ENCODE measurements around the gene C1orf232.

Gene C1orf232

DNA sequence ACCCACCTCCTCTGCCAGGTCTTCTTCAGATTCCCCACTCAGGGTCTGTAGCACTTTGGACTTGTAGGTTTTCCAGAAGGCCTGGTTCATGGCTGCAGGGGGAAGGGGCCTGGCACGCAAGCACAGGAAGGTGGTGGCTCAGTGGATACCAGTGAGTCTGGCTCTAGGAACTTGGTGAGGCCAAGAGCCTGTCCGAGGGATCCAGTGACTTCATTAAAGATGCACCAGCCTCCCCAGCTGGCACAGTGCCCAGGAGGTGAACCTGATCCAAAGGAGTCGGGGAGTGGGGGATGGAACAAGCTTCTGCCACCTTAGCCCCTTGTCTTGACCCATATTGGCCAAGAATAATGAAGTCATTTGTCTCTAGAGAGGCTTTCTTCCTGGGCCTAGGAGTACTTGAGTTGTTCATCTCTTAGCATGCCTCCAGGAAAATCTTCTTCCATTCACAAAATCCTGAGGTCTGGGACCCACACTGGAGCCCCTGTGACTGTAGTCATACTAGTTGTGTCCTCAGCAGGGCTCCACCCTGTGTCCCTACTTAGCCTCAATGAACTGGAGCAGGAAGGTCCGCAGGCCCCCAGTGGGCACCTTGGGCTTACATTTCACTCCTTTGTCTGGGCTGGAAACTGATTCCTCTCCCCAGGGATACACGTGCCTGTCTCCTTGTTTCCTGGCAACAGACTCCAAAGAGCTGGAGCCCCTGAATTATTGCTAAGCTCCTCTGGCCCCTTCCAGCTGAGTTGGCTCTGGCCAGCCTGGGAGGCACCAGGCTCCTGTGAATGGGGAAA is at the start of gene C1orf232:
TSS of gene C1orf232 (minus strand) at position 554 of the 788 bp plus-strand sequence. CDS start at position 90, 464 bp downstream.
- FAIRE-seq, result no peak

DNA sequence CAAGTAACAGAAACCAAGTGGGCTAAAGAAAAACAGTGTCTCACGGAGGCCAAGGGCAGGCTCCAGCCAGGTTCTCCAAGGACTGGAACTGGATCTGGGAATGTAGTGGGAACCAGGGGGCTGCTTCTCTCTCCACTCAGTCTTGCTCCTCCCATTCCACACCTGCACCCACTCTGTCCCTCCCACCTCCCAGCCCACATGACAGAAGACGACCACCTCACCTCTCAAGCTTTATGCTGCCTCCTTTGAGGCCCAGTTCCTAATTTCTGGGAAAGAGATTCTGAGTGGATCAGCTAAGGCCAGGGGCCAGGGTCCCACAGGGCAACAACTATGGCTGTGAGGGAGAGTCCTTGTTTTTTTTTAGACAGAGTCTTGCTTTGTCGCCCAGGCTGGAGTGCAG is 46.5 kb upstream of the C1orf232 start:
- FAIRE-seq, result no peak

DNA sequence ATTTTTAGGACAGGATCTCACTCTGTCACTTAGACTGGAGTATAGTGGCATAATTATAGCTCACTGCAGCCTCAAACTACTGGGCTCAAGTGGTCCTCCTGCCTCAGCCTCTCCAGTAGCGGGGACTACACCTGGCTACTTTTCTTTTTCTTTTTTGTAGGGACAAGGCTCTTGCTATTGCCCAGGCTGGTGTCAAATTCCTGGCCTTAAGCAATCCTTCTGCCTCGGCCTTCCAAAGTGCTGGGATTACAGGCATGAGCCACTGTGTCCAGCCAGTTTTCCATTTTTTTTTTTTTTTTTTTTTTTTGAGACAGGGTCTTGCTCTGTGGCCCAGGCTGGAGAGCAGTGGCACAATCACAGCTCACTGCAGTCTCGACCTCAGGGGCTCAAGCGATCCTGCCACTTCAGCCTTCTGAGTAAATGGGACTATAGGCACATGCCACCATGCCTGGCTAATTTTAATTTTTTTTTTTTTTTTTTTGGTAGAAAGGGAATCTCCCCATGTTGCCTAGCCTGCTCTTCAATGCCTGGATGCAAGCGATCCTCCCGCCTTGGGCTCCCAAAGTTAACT is 44.7 kb upstream of the C1orf232 start:
- no peak for FAIRE-seq

DNA sequence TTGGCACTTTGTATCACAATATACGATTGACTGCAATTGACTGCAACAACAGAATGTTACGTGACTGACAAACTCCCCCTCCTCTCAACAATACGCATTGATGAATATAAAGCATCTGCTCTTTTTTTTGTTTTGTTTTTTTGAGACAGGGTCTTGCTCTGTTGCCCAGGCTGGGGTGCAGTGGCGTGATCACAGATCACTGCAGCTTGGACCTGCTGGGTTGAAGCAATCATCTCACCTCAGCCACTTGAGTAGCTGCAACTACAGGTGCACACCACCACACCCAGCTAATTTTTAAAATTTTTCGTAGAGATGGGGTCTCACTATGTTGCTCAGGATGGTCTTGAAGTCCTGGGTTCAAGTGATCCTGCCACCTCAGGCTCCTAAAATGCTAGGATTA is 44.0 kb upstream of the C1orf232 start:
- FAIRE-seq, result no peak

DNA sequence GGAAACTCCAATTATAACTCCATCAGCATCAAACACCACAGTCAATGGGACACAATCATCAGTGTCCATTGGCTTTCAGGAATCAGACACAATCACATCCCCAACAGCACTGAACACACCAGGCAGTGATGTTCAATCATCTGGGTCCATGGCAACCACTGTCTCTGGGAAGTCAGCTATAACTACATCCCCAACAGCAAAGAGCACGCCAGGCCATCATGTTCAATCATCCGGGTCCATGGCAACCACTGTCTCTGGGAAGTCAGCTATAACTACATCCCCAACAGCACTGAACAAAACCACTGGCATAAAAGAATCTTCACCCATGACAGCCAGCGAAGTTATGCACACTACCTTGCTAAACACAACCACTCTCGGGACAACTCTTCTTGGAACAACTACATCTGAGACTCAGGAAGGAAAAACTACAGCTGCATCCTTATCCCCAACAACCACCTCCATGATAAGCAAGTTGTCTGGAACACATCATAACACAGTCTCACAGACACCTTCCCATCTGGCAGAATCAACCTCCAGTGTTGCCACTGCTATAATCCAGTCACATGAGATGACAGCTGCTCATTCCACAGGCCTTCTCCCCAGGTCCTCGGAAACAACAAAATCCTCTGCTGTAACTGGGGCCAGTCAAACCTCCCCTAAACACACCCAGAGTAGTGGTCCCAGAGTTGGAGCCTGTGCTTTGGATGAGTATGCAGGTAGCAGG is 41.5 kb upstream of the C1orf232 start:
- no peak for FAIRE-seq

DNA sequence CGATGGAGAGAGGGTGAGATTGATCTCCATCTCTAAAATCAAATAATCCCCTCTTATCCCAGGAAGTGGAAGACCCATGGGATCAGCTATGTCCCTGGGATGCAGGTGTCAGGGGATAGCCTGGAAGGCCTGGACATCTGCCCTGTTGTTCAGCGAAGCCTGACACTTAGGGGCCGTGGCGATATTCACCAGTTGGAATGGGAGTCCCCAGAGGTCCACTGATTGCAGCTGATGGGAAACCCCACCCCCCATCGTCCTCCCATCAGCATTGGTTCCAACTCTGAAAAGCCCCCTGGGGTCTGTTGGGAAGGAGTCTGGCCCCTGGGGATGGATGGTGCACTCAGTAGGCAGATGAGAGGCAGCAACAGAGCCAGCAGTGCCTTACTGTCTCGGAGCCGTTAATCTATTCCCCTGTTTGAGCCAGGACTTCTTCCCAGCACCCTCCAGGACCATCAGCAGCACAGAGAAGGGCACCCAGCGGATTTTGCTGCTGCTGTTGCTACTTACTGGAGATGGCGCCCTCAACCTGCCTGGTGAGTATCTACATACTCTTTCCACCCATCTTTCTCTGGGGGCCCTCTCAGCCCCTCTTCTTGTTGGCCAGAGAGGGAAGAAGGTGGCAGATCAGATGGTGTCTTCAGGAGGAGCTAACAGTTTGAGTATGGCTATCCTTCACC is 35.0 kb upstream of the C1orf232 start:
- FAIRE-seq, result no peak

DNA sequence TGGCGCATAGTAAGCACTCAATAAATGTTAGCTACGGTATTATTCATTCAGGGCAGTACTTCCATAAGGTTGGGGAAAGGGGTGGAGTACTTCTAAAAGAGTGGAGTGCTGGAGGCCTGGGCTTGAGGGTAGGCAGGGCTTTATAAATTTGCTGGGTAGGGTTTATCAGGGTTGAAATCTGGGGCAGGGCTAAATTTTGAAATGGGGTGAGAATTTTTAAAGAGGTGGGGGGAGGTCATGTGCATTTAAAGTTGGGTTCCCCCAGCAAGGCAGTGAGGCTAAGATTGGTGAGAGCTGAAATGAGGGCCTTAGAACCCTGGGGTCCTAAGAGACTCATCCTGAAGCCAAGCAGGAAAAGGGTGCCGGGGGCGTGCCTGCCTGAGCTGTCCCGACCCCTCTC is 31.6 kb upstream of the C1orf232 start:
- no peak for FAIRE-seq

DNA sequence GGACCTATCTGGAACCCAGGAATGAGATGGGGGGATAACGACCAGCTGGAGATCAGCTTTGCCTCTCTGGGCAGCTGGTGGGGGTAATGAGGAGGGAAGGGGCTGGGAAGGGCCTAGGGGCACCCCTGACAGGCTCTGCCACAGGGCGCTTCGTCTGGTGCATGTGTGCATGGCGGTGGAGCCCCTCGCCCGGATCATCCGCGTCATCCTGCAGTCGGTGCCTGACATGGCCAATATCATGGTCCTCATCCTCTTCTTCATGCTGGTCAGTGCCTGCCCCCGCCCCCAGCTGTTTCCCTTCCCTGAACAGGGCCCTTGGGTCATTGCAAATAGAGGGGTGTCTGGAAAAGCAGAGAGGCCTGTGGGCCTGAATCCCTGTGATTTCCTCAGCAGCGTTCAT is 29.1 kb upstream of the C1orf232 start:
- FAIRE-seq, result no peak

DNA sequence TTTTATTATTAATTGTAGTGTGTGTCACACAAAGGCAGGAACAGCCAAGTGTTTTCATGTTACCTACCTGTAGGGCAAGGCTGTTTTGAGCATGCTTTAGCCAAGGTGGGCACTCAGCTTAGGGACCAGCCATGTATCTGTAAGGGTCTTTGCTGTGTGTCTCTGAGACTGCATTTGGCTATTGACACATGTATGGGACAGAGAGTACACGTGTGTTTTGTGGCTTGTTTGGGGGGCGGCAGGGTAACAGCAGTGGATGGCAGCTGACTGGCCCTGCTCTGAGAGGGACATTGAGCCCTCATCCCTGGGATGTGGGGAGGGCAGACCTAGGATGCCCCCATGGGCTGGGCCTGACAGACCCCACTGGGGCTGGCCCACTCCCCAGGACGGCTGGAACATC is 28.5 kb upstream of the C1orf232 start:
- FAIRE-seq, result no peak

DNA sequence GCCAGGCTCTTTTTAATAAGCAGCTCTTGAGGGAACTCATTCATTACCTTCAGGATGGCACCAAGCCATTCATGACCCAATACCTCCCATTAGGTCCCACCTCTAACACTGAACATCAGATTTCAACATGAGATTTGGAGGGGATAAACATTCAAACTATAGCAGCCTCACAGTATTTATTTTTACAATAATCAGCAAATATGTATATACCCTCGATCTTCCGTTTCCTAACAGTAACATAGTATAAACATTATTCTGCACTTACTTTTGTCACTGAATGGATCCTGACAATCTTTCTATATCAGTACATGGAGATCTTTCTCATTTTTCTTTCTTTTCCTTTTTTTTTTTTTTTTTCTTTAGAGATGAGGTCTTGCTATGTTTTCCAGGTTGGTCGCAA is 27.0 kb upstream of the C1orf232 start:
- FAIRE-seq, result no peak

DNA sequence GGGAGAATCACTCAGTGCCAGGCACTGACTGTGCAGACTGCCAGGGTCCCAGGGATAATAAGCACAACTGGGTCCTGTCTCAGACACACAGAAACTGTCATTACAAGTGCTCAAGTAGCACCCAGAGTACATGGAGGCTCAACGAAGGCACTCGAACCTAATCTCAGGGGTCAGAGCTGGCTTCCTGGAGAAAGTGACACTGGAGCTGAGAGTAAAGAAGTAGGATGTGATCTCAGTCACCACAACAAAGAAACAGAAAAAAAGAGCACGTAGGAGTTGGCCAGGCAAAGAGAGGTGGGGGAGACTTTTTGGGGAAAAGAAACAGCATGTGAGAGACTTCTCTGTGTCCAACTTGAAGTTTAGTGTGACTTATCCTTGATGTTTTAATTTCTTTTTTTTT is 23.0 kb upstream of the C1orf232 start:
- no peak for FAIRE-seq

DNA sequence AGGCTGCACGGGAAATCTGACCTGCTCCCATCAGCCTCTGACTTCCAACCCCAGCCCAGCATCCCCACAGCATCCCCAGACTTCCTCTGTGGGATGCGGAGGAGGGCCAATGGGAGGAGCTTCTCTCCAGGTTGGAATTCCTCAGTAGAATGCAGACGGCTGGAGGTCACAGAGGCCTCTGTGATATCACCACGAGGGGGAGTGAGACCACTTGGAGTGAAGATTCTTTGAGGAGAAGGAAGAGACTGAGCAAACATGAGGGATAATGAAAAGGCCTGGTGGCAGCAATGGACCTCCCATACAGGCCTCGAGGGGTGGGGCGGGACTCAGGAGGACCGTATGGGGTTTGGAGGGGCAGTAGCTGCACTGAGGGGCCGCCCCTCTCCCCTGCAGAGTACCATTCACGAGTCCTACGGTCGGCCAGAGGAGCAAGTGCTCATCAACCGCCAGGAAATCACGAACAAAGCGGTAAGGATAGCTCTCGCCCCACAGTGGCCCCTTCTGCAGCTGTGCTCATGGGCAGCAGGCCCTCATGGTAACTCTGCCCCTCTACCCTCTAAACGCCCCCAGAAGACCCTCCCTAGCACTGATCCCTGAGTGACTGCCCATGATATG is 21.7 kb upstream of the C1orf232 start, which contains the start of gene CATSPER4:
TSS of gene CATSPER4 (plus strand) at position 230 of the 615 bp plus-strand sequence. CDS start at position 256, 26 bp downstream.
- no peak for FAIRE-seq

DNA sequence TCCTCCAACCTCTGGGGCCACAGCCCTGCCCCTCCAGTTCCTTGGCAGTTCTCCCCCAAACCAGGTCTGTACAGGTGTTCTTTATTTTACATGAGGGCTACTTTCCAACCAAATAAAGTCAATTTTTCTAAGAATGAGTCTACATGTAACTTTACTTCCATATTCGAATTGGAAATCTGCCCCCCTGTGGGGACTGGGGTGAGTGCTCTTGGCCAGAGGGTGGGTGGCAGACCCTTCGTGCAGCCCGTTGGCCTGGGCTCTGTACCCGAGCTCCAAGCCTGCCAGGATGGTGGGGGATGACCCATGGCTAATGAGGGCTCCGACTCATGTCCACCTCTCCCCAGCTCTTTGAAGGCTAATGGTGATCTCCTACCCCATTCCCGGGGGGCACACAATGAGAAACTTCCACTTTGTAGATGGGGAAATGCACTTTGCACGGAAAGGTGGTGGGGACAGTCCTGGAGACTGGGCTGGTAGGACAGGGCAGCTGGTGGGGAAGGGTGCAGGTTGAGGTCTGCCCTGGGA is 21.1 kb upstream of the C1orf232 start:
- FAIRE-seq, result no peak

DNA sequence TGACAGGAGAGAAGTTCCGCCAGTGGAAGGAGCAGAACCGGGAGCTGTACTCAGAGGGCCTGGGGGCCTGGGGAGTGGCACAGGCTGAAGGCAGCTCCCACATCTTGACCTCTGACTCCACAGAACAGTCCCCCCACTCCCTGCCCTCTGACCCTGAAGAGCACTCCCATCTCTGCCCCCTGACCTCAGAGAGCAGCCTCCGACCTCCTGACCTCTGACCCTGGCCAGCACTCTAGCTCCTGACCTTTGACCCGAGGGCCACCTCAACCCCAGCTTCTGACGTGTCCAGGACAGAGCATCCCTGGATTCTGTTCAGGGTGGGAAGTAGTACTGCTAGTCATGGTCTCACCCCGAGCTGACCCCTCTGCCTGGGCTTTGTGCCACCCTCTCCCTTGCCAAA is 20.6 kb upstream of the C1orf232 start:
- FAIRE-seq, result no peak

DNA sequence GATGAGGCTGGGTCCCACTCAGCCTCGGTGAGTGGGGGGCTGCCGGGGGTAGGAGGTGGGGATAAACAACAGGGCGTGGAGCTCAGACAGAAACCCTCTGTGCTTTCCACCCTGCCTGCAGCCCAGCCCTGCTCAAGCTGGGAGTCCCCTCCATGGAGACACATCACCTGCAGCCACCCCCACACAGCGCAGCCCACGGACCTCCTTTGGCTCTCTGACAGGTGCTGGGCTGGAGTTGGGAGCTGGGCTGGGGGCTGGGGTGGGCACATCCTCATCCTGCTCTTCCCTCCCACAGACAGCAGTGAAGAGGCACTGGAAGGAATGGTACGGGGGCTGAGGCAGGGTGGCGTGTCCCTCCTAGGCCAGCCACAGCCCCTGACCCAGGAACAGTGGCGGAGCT is 19.7 kb upstream of the C1orf232 start:
- no peak for FAIRE-seq

DNA sequence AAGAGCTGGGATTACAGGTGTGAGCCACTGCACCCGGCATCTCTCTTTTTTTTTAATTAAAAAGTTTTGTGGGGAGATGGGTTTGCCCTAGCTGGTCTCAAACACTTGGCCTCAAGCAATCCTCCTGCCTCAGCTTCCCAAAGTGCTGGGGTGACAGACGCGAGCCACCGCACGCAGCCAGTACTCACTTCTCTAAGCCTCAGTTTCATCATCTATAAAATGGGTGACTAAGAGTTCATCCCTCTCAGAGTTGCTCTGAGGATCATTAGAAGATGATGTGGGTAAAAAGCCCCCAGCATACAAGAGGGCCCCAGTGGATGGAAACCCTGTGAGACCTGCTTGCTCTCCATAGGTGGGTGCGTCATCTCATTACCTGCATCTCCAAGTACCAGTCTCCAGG is 19.1 kb upstream of the C1orf232 start:
- FAIRE-seq, result no peak

DNA sequence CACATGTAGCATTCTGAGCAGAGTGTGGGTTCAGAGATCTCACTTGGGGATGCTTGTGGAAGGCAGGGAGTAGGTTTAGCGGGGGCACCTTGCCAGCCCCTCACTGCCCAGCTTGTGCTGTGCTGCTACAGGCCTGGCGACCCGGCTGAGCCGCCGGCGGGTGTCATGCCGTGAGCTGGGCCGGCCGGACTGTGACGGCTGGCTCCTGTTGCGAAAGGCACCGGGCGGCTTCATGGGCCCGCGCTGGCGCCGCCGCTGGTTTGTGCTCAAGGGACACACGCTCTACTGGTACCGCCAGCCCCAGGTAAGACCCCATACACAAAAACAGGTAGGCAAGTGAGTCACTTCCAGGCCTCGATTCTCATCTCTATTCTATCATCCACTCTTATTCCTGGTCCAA is 16.1 kb upstream of the C1orf232 start:
- no peak for FAIRE-seq

DNA sequence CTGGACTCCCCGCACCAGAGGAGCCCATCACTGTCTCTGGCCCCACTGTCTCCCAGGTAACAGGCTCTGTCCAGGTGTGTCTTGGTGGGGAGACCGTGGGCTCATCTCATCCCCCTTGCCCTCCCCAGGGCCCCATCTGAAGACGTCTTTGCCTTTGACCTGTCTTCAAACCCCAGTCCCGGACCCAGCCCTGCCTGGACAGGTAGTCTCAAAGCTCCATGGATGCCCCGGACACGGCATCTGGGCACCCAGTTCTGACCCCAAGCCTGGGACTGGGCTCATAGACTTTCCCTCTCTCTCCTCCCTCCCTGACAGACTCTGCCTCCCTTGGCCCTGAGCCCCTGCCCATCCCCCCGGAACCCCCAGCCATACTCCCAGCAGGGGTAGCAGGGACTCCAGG is 15.3 kb upstream of the C1orf232 start:
- no peak for FAIRE-seq

DNA sequence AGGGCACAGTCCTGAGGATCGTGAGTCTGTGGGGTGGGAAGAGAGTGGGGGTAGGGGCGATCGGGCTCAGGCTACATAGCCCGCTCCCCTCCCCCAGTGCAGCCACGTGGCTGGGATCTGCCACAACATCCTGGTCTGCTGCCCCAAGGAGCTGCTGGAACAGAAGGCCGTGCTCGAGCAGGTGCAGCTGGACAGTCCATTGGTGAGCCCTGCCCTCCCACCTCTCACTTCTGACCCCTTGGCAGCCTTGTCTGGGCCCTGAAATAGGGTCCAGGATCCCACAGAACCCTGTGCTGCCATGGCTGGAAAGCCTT is 13.6 kb upstream of the C1orf232 start:
- FAIRE-seq, result no peak

DNA sequence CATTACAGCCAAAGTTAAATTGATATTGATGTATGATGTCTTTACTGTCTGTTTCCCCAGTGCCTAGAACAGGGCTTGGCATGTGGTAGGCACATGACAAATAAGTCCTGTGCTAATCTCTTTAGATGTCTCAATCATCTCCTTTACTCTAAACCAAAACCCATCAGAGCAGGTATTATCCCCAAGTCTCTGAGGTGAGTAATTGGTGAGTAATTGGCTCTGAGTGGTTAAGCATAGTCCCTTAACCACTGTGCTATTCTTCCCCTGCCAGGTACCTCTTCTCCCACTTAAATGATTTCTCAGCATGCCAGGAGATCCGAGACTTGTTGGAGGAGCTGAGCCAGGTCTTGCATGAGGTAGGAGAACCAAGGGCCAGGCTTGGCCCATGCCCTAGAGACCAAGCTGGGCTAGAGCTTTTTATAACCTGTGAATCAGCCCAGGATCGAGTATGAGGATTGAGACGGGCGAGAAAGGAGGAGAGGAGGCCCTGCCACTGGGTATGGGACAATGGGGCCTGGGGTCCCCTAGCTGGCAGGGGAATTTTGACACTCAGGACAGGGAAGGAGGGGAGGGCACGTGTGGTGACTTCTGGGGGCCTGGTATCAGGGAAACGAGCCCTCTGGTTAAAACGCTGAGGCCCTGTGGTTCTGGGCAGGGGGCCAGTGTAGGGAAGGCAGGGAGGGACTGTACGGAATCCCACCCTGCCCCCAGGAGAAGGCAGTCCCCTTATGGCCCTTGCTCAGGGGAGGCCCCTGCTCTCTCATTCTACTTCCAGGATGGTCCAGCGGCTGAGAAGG is 13.0 kb upstream of the C1orf232 start:
- no peak for FAIRE-seq

DNA sequence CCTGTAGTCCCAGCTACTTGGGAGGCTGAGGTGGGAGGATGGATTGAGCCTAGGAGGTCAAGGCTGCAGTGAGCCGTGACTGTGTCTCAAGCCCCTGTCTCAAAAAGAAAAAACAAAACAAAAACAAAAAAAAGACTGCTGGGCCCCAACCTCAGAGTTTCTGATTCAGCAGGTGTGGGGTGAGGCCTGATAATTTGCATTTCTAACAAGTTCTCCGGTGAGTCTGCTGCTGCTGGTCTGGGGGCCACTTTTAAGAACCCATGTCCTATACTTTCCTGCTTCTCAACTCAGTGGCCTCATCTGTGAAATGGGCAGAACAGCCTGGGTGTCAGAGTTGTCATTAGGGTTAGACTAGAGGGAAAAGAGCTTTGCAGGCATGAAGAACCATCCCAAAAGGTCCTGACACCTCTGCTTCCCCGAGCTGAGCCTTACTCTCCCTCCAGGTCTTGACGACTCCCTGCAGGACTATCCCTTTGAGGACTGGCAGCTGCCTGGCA is 11.3 kb upstream of the C1orf232 start:
- FAIRE-seq, result no peak
